ENCODE measurements around the gene ZNF324.
A peak's percentile ranks its signal among the peaks of the same experiment; 100 is the strongest.
"Not testable (repeated sequence)": the region's sequence is repeated elsewhere in the genome, so short reads cannot be mapped to it uniquely, and the experiment has no call there.

The ZNF324 gene

GRCh38 chr19:58500242-58500641 is 33.4 kb downstream of the ZNF324 start:
- no peak for DNase-seq (ENCODE audit: low read depth in 2 of 2)

GRCh38 chr19:58507602-58508223 is 40.8 kb downstream of the ZNF324 start:
- not testable (repeated sequence) for DNase-seq (ENCODE audit: low read depth in 2 of 2)

GRCh38 chr19:58509731-58510083 is 42.8 kb downstream of the ZNF324 start:
- no peak for DNase-seq (ENCODE audit: low read depth in 2 of 2)

- no peak for DNase-seq (ENCODE audit: low read depth in 2 of 2)
Measured at GRCh38 chr19:58510084-58510862, 43.4 kb downstream of the ZNF324 start.

GRCh38 chr19:58511353-58512208 is 44.7 kb downstream of the ZNF324 start, which contains the start of gene SLC27A5:
TSS of gene SLC27A5 (minus strand) at chr19:58511992. CDS start at chr19:58511955, 37 bp downstream.
- no peak for DNase-seq (ENCODE audit: low read depth in 2 of 2)

- no peak for DNase-seq (ENCODE audit: low read depth in 2 of 2)
Measured at GRCh38 chr19:58513213-58513693, 46.4 kb downstream of the ZNF324 start.

- DNase-seq (ENCODE audit: low read depth in 2 of 2): peak; percentile 87 to 95
Measured at GRCh38 chr19:58513694-58514563, 47.0 kb downstream of the ZNF324 start.

GRCh38 chr19:58514564-58515022 is 47.7 kb downstream of the ZNF324 start:
- no peak for DNase-seq (ENCODE audit: low read depth in 2 of 2)

- DNase-seq (ENCODE audit: low read depth in 2 of 2): no peak
Measured at GRCh38 chr19:58515259-58515658, 48.4 kb downstream of the ZNF324 start.

GRCh38 chr19:58516246-58516836 is 49.5 kb downstream of the ZNF324 start:
- DNase-seq (ENCODE audit: low read depth in 2 of 2): no peak

GRCh38 chr19:58516964-58517833 is 50.3 kb downstream of the ZNF324 start:
- DNase-seq (ENCODE audit: low read depth in 2 of 2): no peak

- no peak for DNase-seq (ENCODE audit: low read depth in 2 of 2)
Measured at GRCh38 chr19:58518256-58519086, 51.6 kb downstream of the ZNF324 start.

- DNase-seq (ENCODE audit: low read depth in 2 of 2): peak; percentile 26 to 40
Measured at GRCh38 chr19:58519087-58519354, 52.1 kb downstream of the ZNF324 start.

- DNase-seq (ENCODE audit: low read depth in 2 of 2): peak; percentile 84 to 87
Measured at GRCh38 chr19:58519355-58520256, 52.7 kb downstream of the ZNF324 start, which contains the start of gene ZBTB45. TSS of gene ZBTB45 (minus strand) at chr19:58519810. CDS start at chr19:58517673, 2,137 bp downstream.

GRCh38 chr19:58520257-58520599 is 53.3 kb downstream of the ZNF324 start:
- DNase-seq (ENCODE audit: low read depth in 2 of 2): no peak

- DNase-seq (ENCODE audit: low read depth in 2 of 2): no peak
Measured at GRCh38 chr19:58521651-58522050, 54.8 kb downstream of the ZNF324 start.

- no peak for DNase-seq (ENCODE audit: low read depth in 2 of 2)
Measured at GRCh38 chr19:58522709-58523108, 55.8 kb downstream of the ZNF324 start.

Measured in stimulated activated CD4-positive, alpha-beta T cell treated with anti-CD3 and anti-CD28 coated beads, Interleukin-12 subunit alpha, Interleukin-12 subunit beta, amount 100 ng/mL, for 24 hours (primary cell).